ENCODE data around the gene UTP14C.
"Not testable (repeated sequence)": the region's sequence is repeated elsewhere in the genome, so short reads cannot be mapped to it uniquely, and the experiment has no call there.

UTP14C gene

GRCh38 chr13:52002361-52002760 is 22.1 kb upstream of the UTP14C start:
- DNase-seq (ENCODE audit: low spot score): no peak

GRCh38 chr13:52003541-52003940 is 20.9 kb upstream of the UTP14C start:
- no peak for DNase-seq (ENCODE audit: low spot score)

- DNase-seq (ENCODE audit: low spot score): no peak
Observed at GRCh38 chr13:52004511-52005170, 19.9 kb upstream of the UTP14C start.

- DNase-seq (ENCODE audit: low spot score): no peak
Observed at GRCh38 chr13:52005841-52006522, 18.5 kb upstream of the UTP14C start.

GRCh38 chr13:52006523-52007245 is 17.8 kb upstream of the UTP14C start:
- no peak for DNase-seq (ENCODE audit: low spot score)

- DNase-seq (ENCODE audit: low spot score): no peak
Observed at GRCh38 chr13:52009946-52010345, 14.5 kb upstream of the UTP14C start.

GRCh38 chr13:52010890-52011631 is 13.4 kb upstream of the UTP14C start, which contains the start of gene ATP7B:
Gene ATP7B, minus strand, starts transcription at chr13:52011450. Its CDS starts 113 bp downstream, at chr13:52011337.
- peak; percentile 38 for DNase-seq (ENCODE audit: low spot score)

- DNase-seq (ENCODE audit: low spot score): peak; percentile 99
Observed at GRCh38 chr13:52011632-52012511, 12.6 kb upstream of the UTP14C start, which contains the start of gene ALG11. Gene ALG11, plus strand, starts transcription at chr13:52012398. Its CDS starts 21 bp downstream, at chr13:52012419.

- no peak for DNase-seq (ENCODE audit: low spot score)
Observed at GRCh38 chr13:52012512-52012836, 12.0 kb upstream of the UTP14C start.

GRCh38 chr13:52016296-52016695 is 8.2 kb upstream of the UTP14C start:
- DNase-seq (ENCODE audit: low spot score): no peak

- DNase-seq (ENCODE audit: low spot score): no peak
Observed at GRCh38 chr13:52020191-52020590, 4.3 kb upstream of the UTP14C start.

- DNase-seq (ENCODE audit: low spot score): no peak
Observed at GRCh38 chr13:52022356-52022755, 2.1 kb upstream of the UTP14C start.

- no peak for DNase-seq (ENCODE audit: low spot score)
Observed at GRCh38 chr13:52025475-52026245, 1.2 kb downstream of the UTP14C start.

- DNase-seq (ENCODE audit: low spot score): no peak
Observed at GRCh38 chr13:52026246-52026626, 1.7 kb downstream of the UTP14C start.

- no peak for DNase-seq (ENCODE audit: low spot score)
Observed at GRCh38 chr13:52027832-52028231, 3.3 kb downstream of the UTP14C start.

- no peak for DNase-seq (ENCODE audit: low spot score)
Observed at GRCh38 chr13:52029569-52029968, 5.1 kb downstream of the UTP14C start.

- not testable (repeated sequence) for DNase-seq (ENCODE audit: low spot score)
Observed at GRCh38 chr13:52030401-52030800, 5.9 kb downstream of the UTP14C start.

- DNase-seq (ENCODE audit: low spot score): no peak
Observed at GRCh38 chr13:52033039-52033438, 8.5 kb downstream of the UTP14C start.

GRCh38 chr13:52034616-52035226 is 10.2 kb downstream of the UTP14C start:
- no peak for DNase-seq (ENCODE audit: low spot score)

GRCh38 chr13:52036037-52036436 is 11.5 kb downstream of the UTP14C start:
- no peak for DNase-seq (ENCODE audit: low spot score)
